ENCODE measurements around the gene ARFIP1.
"Not testable (repeated sequence)": the region's sequence is repeated elsewhere in the genome, so short reads cannot be mapped to it uniquely, and the experiment has no call there.

Gene ARFIP1

GRCh38 chr4:152894673-152895072, 114.9 kb downstream of the ARFIP1 start:
- DNase-seq (ENCODE audit: extremely low read depth in 1 of 2, low read depth in 1 of 2), result no peak

- no peak for DNase-seq (ENCODE audit: extremely low read depth in 1 of 2, low read depth in 1 of 2)
Observed at GRCh38 chr4:152896811-152897210, 117.1 kb downstream of the ARFIP1 start.

GRCh38 chr4:152898133-152898532, 118.4 kb downstream of the ARFIP1 start:
- not testable (repeated sequence) for DNase-seq (ENCODE audit: extremely low read depth in 1 of 2, low read depth in 1 of 2)

GRCh38 chr4:152898606-152899005, 118.9 kb downstream of the ARFIP1 start:
- no peak for DNase-seq (ENCODE audit: extremely low read depth in 1 of 2, low read depth in 1 of 2)

GRCh38 chr4:152900395-152900794, 120.6 kb downstream of the ARFIP1 start:
- no peak for DNase-seq (ENCODE audit: extremely low read depth in 1 of 2, low read depth in 1 of 2)

GRCh38 chr4:152901205-152901604, 121.5 kb downstream of the ARFIP1 start:
- no peak for DNase-seq (ENCODE audit: extremely low read depth in 1 of 2, low read depth in 1 of 2)

GRCh38 chr4:152903658-152904057, 123.9 kb downstream of the ARFIP1 start:
- DNase-seq (ENCODE audit: extremely low read depth in 1 of 2, low read depth in 1 of 2), result no peak

- DNase-seq (ENCODE audit: extremely low read depth in 1 of 2, low read depth in 1 of 2), result no peak
Observed at GRCh38 chr4:152909901-152910300, 130.1 kb downstream of the ARFIP1 start.

GRCh38 chr4:152910521-152910920, 130.8 kb downstream of the ARFIP1 start:
- DNase-seq (ENCODE audit: extremely low read depth in 1 of 2, low read depth in 1 of 2), result no peak

GRCh38 chr4:152917543-152918395, 138.0 kb downstream of the ARFIP1 start:
- no peak for DNase-seq (ENCODE audit: extremely low read depth in 1 of 2, low read depth in 1 of 2)

GRCh38 chr4:152919826-152920225, 140.1 kb downstream of the ARFIP1 start:
- DNase-seq (ENCODE audit: extremely low read depth in 1 of 2, low read depth in 1 of 2), result no peak

GRCh38 chr4:152920768-152921167, 141.0 kb downstream of the ARFIP1 start:
- no peak for DNase-seq (ENCODE audit: extremely low read depth in 1 of 2, low read depth in 1 of 2)

- no peak for DNase-seq (ENCODE audit: extremely low read depth in 1 of 2, low read depth in 1 of 2)
Observed at GRCh38 chr4:152921284-152921683, 141.5 kb downstream of the ARFIP1 start.

GRCh38 chr4:152925851-152926250, 146.1 kb downstream of the ARFIP1 start:
- no peak for DNase-seq (ENCODE audit: extremely low read depth in 1 of 2, low read depth in 1 of 2)

- DNase-seq (ENCODE audit: extremely low read depth in 1 of 2, low read depth in 1 of 2), result no peak
Observed at GRCh38 chr4:152926959-152927358, 147.2 kb downstream of the ARFIP1 start.

- DNase-seq (ENCODE audit: extremely low read depth in 1 of 2, low read depth in 1 of 2), result no peak
Observed at GRCh38 chr4:152927737-152928136, 148.0 kb downstream of the ARFIP1 start.

- no peak for DNase-seq (ENCODE audit: extremely low read depth in 1 of 2, low read depth in 1 of 2)
Observed at GRCh38 chr4:152928286-152928685, 148.5 kb downstream of the ARFIP1 start.

- DNase-seq (ENCODE audit: extremely low read depth in 1 of 2, low read depth in 1 of 2), result no peak
Observed at GRCh38 chr4:152929888-152930287, 150.1 kb downstream of the ARFIP1 start.

- DNase-seq (ENCODE audit: extremely low read depth in 1 of 2, low read depth in 1 of 2), result no peak
Observed at GRCh38 chr4:152935143-152935542, 155.4 kb downstream of the ARFIP1 start.

- no peak for DNase-seq (ENCODE audit: extremely low read depth in 1 of 2, low read depth in 1 of 2)
Observed at GRCh38 chr4:152935631-152936445, 156.1 kb downstream of the ARFIP1 start, which contains the start of gene FHDC1. FHDC1 (plus strand) TSS chr4:152936323; CDS start chr4:152943058, 6,735 bp downstream.

GRCh38 chr4:152936446-152937335, 156.9 kb downstream of the ARFIP1 start:
- DNase-seq (ENCODE audit: extremely low read depth in 1 of 2, low read depth in 1 of 2), result no peak
